ENCODE data around the gene SNRNP25. TPM values are rescaled to one million over a fixed set of nuclear protein-coding genes. Genes with fewer than 3 reads are reported as not detected.

SNRNP25 gene
- total RNA-seq, 6 donors from 2014 or later, result 6.9 to 26.2 (median 16.0) TPM

- Histone ChIP-seq H3K36me3 (peaks cover 20 to 75% (median 65%) of the 10 kb centered on the region in 4 donors), H3K4me1 (peaks cover 3 to 15% (median 9%) of the 10 kb centered on the region in 4 donors), H3K27me3 (no peaks in the 10 kb centered on the region), H3K27ac (no peak overlapping the region), H3K4me3 (no peak overlapping the region), H3K9me3 (no peaks in the 10 kb centered on the region)
- WGBS, 2 donors, result 70 to 84% methylated on average over 8 of the region's 8 CpGs
- no peak for TF ChIP-seq POLR2A (IDR thresholded peaks at IDR 0.05)
- no peak for TF ChIP-seq POLR2AphosphoS5 (IDR thresholded peaks at IDR 0.05)
- TF ChIP-seq CTCF (IDR thresholded peaks at IDR 0.05), result no peak
- no peak for TF ChIP-seq EP300 (IDR thresholded peaks at IDR 0.05)
- ATAC-seq (ENCODE audit: low FRiP score in 2 of 2) (no peak), DNase-seq (no peak)
These were observed 4.1 kb downstream of the SNRNP25 start for GRCh38 chr16:57711-58110.

- TF ChIP-seq POLR2AphosphoS5 (IDR thresholded peaks at IDR 0.05), result no peak
- no peak for TF ChIP-seq POLR2A (IDR thresholded peaks at IDR 0.05)
- no peak for TF ChIP-seq EP300 (IDR thresholded peaks at IDR 0.05)
- no peak for TF ChIP-seq CTCF (IDR thresholded peaks at IDR 0.05)
- WGBS, 2 donors, result 82 to 83% methylated on average over 15 to 29 of the region's 29 CpGs
- H3K36me3 ChIP-seq, result peaks cover 20 to 85% (median 75%) of the 10 kb centered on the region in 4 donors
These were observed 5.1 kb downstream of the SNRNP25 start for GRCh38 chr16:58491-59439.

GRCh38 chr16:59440-60059 is 5.9 kb downstream of the SNRNP25 start:
- Histone ChIP-seq H3K4me3 (no peak overlapping the region), H3K4me1 (peaks cover 0 to 5% (median under 1%) of the 10 kb centered on the region in 4 donors), H3K27ac (no peak overlapping the region), H3K27me3 (no peaks in the 10 kb centered on the region), H3K36me3 (peaks cover 20 to 93% (median 81%) of the 10 kb centered on the region in 4 donors), H3K9me3 (no peaks in the 10 kb centered on the region)
- no peak for TF ChIP-seq POLR2AphosphoS5 (IDR thresholded peaks at IDR 0.05)
- TF ChIP-seq CTCF (IDR thresholded peaks at IDR 0.05), result no peak
- TF ChIP-seq POLR2A (IDR thresholded peaks at IDR 0.05), result no peak
- TF ChIP-seq EP300 (IDR thresholded peaks at IDR 0.05), result no peak
- WGBS, 2 donors, result 89% methylated on average over 12 to 14 of the region's 14 CpGs
- DNase-seq (no peak), ATAC-seq (ENCODE audit: low FRiP score in 2 of 2) (no peak)

More at GRCh38 chr16:58491-59439, 5.1 kb downstream of the SNRNP25 start:
- H3K27me3 ChIP-seq, result no peaks in the 10 kb centered on the region
- peaks cover 3 to 12% (median 6%) of the 10 kb centered on the region in 4 donors for H3K4me1 ChIP-seq
- no peak for ATAC-seq (ENCODE audit: low FRiP score in 2 of 2)
- no peak for DNase-seq
- H3K4me3 ChIP-seq, result no peak overlapping the region
- no peak overlapping the region for H3K27ac ChIP-seq
- H3K9me3 ChIP-seq, result no peaks in the 10 kb centered on the region

GRCh38 chr16:60166-60565 is 6.5 kb downstream of the SNRNP25 start:
- Histone ChIP-seq H3K4me1 (peaks cover 0 to under 1% (median 0%) of the 10 kb centered on the region in 4 donors), H3K9me3 (no peaks in the 10 kb centered on the region), H3K27ac (no peak overlapping the region), H3K4me3 (no peak overlapping the region), H3K27me3 (no peaks in the 10 kb centered on the region), H3K36me3 (peaks cover 20 to 97% (median 84%) of the 10 kb centered on the region in 4 donors)
- DNase-seq (no peak), ATAC-seq (ENCODE audit: low FRiP score in 2 of 2) (no peak)
- 80 to 86% methylated on average over 1 to 11 of the region's 11 CpGs for WGBS, 2 donors
- TF ChIP-seq POLR2AphosphoS5 (IDR thresholded peaks at IDR 0.05), result no peak
- no peak for TF ChIP-seq CTCF (IDR thresholded peaks at IDR 0.05)
- TF ChIP-seq POLR2A (IDR thresholded peaks at IDR 0.05), result no peak
- no peak for TF ChIP-seq EP300 (IDR thresholded peaks at IDR 0.05)

Measured in upper lobe of left lung (tissue), 6 donors.